GM18498 (cell line): ENCODE results near the gene PDE8A.
"Not testable (repeated sequence)": the region's sequence is repeated elsewhere in the genome, so short reads cannot be mapped to it uniquely, and the experiment has no call there.

Source experiments
- ATAC-seq: cut with Tn5 transposase; IDR thresholded peaks from one replicate; pipeline ENCODE4 v1.9.1; 2021; ENCODE audit warnings: mild to moderate bottlenecking, moderate library complexity; ENCODE audit not compliant: unreplicated experiment

The PDE8A gene

GRCh38 chr15:85008474-85009260 is 27.0 kb downstream of the PDE8A start:
- ATAC-seq: no peak

GRCh38 chr15:85009435-85009834 is 27.8 kb downstream of the PDE8A start:
- no peak for ATAC-seq

- ATAC-seq: no peak
Measured at GRCh38 chr15:85010071-85010385, 28.4 kb downstream of the PDE8A start.

GRCh38 chr15:85010386-85011159 is 28.9 kb downstream of the PDE8A start:
- ATAC-seq: no peak

- no peak for ATAC-seq
Measured at GRCh38 chr15:85011160-85011571, 29.5 kb downstream of the PDE8A start.

- not testable (repeated sequence) for ATAC-seq
Measured at GRCh38 chr15:85011724-85012123, 30.1 kb downstream of the PDE8A start.

GRCh38 chr15:85013785-85014184 is 32.1 kb downstream of the PDE8A start:
- ATAC-seq: no peak

GRCh38 chr15:85014932-85015331 is 33.3 kb downstream of the PDE8A start:
- ATAC-seq: no peak

- no peak for ATAC-seq
Measured at GRCh38 chr15:85016275-85016674, 34.6 kb downstream of the PDE8A start.

GRCh38 chr15:85019815-85020590 is 38.3 kb downstream of the PDE8A start:
- ATAC-seq: peak; percentile 63

- ATAC-seq: no peak
Measured at GRCh38 chr15:85021409-85021808, 39.8 kb downstream of the PDE8A start.

- no peak for ATAC-seq
Measured at GRCh38 chr15:85022860-85023403, 41.3 kb downstream of the PDE8A start.

GRCh38 chr15:85024003-85024402 is 42.3 kb downstream of the PDE8A start:
- no peak for ATAC-seq

- no peak for ATAC-seq
Measured at GRCh38 chr15:85024509-85025336, 43.1 kb downstream of the PDE8A start.

GRCh38 chr15:85025516-85026251 is 44.0 kb downstream of the PDE8A start:
- no peak for ATAC-seq

GRCh38 chr15:85026304-85027032 is 44.8 kb downstream of the PDE8A start:
- no peak for ATAC-seq

- ATAC-seq: no peak
Measured at GRCh38 chr15:85027033-85027380, 45.4 kb downstream of the PDE8A start.

GRCh38 chr15:85027421-85027820 is 45.8 kb downstream of the PDE8A start:
- ATAC-seq: no peak

- ATAC-seq: no peak
Measured at GRCh38 chr15:85028416-85028815, 46.8 kb downstream of the PDE8A start.
